Measurements from ENCODE around the gene DUSP9. TPM values are rescaled to one million over a fixed set of nuclear protein-coding genes. Genes with fewer than 3 reads are reported as not detected.
A peak's percentile ranks its signal among the peaks of the same experiment; 100 is the strongest.
"Not testable (repeated sequence)": the region's sequence is repeated elsewhere in the genome, so short reads cannot be mapped to it uniquely, and the experiment has no call there.

DUSP9 gene
- total RNA-seq, 1 donor from 2014 or later = not detected

DNA sequence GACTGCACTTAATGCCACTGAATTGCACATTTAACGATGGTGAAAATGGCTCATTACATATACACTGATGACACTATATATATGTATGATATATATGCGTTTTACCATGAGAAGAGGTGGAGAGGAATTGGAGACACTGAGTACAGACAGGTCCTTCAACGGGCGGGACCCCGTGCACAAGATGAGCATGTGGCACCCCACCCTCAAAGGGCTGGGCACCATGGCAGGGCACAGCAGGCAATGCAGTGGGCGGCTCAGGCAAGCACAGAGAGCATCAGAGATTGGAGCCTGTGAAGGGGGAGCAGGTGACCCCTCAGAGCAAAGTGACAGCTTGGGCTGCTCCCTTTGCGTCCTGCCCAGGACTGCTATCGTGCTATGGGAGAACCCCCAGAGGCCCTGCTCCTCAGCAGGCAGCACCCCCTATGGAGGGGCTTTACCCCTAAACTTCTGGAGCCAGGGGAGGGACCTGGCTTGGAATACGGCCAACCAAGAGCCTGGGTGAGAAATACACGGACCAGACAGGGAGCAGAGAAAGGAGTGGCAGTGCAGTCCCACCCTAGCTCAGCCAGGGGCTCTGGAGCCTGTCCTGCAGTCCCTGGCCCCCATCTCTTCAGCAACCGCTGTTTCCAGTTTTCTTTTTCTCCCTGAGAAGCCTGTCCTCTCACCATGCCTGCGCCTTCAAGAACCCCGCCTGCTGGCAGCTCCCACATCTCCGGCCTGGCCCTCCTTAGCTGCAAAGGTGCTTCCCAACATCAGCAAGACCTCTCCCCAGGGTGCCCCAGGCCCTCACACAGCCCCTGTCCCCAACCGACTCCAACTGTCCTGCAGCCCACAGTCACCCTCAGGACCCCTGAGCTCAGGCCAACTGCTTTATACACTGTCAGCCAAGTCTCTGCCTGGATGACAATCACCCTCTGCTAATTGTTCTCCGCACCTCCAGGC is 51.2 kb downstream of the DUSP9 start:
- H3K27ac ChIP-seq = no peak overlapping the region
- intact Hi-C loops (cut with DNase I) = no loop called here
- DNase-seq (ENCODE audit: low spot score in 2 of 2) = no peak
- H3K9me3 ChIP-seq = no peaks in the 10 kb centered on the region
- TF ChIP-seq CTCF (IDR thresholded peaks at IDR 0.05) = no peak
- no peaks in the 10 kb centered on the region for H3K27me3 ChIP-seq
- H3K4me1 ChIP-seq = no peaks in the 10 kb centered on the region
- H3K36me3 ChIP-seq = peaks cover 14 to 17% of the 10 kb centered on the region in 2 donors
- H3K4me3 ChIP-seq = no peak overlapping the region

DNA sequence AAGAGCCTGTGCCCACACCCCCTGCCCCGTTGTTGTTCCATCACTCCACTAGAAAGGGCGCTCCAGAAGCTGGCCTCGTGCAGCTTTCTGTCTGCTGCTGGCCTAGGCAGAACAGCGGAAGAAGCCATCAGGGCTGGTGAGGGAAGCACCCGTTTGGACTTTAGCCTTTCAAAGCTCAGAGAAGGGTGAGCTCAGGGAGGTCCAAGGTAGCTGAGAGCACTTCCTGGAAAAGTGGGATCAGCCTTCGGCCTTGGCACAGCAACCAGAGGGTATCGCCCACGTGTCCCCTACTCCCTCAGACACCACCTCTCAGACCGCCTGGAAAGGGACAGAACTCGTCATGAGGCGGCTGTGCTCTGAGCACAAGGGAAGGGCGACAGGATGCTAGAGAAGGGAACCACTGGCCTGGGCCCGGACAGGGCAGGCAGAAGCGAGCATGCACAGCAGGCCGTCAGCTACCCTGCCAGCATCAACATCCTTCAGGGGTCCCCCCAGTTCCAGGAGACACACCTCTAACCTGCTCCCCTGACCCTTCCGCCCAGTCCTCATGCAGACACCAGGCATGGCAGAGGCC is 52.3 kb downstream of the DUSP9 start:
- H3K4me3 ChIP-seq; H3K27me3 ChIP-seq; H3K27ac ChIP-seq; H3K4me1 ChIP-seq; H3K9me3 ChIP-seq; DNase-seq (ENCODE audit: low spot score in 2 of 2); intact Hi-C loops (cut with DNase I): not testable (repeated sequence)
- H3K36me3 ChIP-seq = peaks cover 14 to 17% of the 10 kb centered on the region in 2 donors

DNA sequence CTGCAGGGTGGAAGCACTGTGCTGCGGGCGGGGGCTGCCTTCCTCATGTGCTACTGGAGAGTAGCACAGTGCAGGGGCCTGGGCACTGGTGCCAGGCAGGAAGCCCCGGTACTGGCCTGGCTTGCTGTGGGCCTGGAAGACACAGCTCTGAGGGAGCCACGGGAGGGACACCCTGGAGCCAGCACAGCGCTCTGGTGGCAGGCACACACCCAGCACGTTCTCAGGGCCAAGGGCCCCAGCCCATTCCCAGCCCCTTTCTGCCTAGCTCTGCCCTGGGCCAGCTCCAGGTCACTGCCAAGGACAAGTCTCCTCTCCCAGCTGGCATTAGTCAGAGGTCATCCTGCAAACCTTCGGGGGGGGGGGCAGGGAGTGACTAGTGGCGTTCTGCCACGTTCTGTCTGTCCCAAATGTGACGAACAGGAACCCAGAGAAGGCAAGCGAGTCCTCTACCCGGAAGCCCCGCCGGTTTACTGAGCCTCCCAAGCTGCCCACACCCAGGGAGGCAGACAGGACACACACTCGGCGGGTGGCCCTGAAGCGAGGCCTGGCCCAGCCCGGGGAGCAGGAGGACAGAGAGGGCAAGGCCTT is 52.9 kb downstream of the DUSP9 start:
- H3K4me1 ChIP-seq; intact Hi-C loops (cut with DNase I); DNase-seq (ENCODE audit: low spot score in 2 of 2); H3K27me3 ChIP-seq; H3K9me3 ChIP-seq; H3K4me3 ChIP-seq: not testable (repeated sequence)
- H3K27ac ChIP-seq = peak overlapping the region in 1 of 2 donors; percentile 18
- H3K36me3 ChIP-seq = peaks cover 14 to 17% of the 10 kb centered on the region in 2 donors

DNA sequence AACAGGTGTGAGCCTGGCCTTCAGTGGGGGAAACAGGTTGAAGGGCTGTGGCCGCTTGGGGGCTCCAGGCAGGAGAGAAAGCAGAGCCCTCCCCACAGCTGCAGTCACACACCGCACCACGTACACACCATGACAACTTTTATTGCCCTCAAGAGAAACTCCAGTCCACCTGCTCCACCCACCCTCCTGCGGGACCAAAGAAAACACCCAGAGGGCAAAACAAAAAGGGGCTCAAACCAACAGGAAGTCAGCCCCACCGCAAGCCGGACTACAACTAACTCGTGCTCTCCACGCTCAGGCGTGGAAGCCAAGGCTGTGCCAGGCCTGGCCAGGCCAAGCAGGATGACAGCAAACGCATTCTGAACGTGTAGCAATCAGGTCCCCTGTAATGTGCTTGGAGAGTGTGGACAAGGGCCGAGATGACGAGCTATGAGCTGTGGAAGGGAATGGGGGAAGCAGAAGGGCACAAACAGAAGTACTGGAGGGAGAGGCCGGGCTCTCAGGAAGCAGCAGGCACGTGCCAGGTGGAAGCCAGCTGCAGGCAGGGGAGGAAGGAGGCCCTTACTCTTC is 53.5 kb downstream of the DUSP9 start:
- Histone ChIP-seq H3K4me1 (no peaks in the 10 kb centered on the region), H3K4me3 (no peak overlapping the region), H3K27me3 (no peaks in the 10 kb centered on the region), H3K36me3 (peaks cover 14 to 17% of the 10 kb centered on the region in 2 donors), H3K27ac (peak overlapping the region; percentile 11 to 18), H3K9me3 (no peaks in the 10 kb centered on the region)
- DNase-seq (ENCODE audit: low spot score in 2 of 2) = no peak
- TF ChIP-seq CTCF (IDR thresholded peaks at IDR 0.05) = no peak
- intact Hi-C loops (cut with DNase I) = no loop called here

Other genes with a start within 250 kb of the DUSP9 start
- gene PNMA6E, start 245.9 kb upstream of the DUSP9 start, total RNA-seq = not detected
- gene ZFP92, start 235.7 kb upstream of the DUSP9 start, total RNA-seq = 0.96 TPM
- gene TREX2, start 201.1 kb upstream of the DUSP9 start, total RNA-seq = 0.21 TPM
- 22.5 TPM for gene HAUS7, start 176.6 kb upstream of the DUSP9 start, total RNA-seq
- 1,387 TPM for gene BGN, start 152.2 kb upstream of the DUSP9 start, total RNA-seq
- gene ATP2B3, start 129.6 kb upstream of the DUSP9 start, total RNA-seq = 0.32 TPM
- gene CCNQ, start 48.1 kb upstream of the DUSP9 start, total RNA-seq = 52.7 TPM
- gene PNCK, start 26.6 kb downstream of the DUSP9 start, total RNA-seq = 1.4 TPM
- 44.2 TPM for gene SLC6A8, start 40.7 kb downstream of the DUSP9 start, total RNA-seq
- 63.0 TPM for gene BCAP31, start 77.2 kb downstream of the DUSP9 start, total RNA-seq
- gene ABCD1, start 77.7 kb downstream of the DUSP9 start, total RNA-seq = 14.7 TPM
- gene PLXNB3, start 117.0 kb downstream of the DUSP9 start, total RNA-seq = 99.1 TPM
- 4.5 TPM for gene SRPK3, start 133.8 kb downstream of the DUSP9 start, total RNA-seq
- 351 TPM for gene IDH3G, start 147.2 kb downstream of the DUSP9 start, total RNA-seq
- 331 TPM for gene SSR4, start 147.5 kb downstream of the DUSP9 start, total RNA-seq
- 23.2 TPM for gene PDZD4, start 183.3 kb downstream of the DUSP9 start, total RNA-seq
- gene L1CAM, start 239.0 kb downstream of the DUSP9 start, total RNA-seq = 25.8 TPM

Data from ascending aorta (tissue), 2 donors.